ENCODE data around the gene ISG20L2.

- TF ChIP-seq SUZ12 (IDR thresholded peaks at IDR 0.05; ENCODE audit: extremely low read depth, insufficient read depth, insufficient read length) (no peak), YY1 (IDR thresholded peaks at IDR 0.05; ENCODE audit: insufficient read depth, insufficient read length) (no peak)
These were observed 36.7 kb downstream of the ISG20L2 start for GRCh38 chr1:156691665-156692440.
